Esophagus muscularis mucosa (tissue), 4 donors: ENCODE results near the gene ERC2. TPM values are rescaled to one million over a fixed set of nuclear protein-coding genes. Genes with fewer than 3 reads are reported as not detected.

Experiments
- DNase-seq: peaks from one replicate; pipeline ENCODE4 v3.0.0-alpha.2; 2017; ENCODE audit errors: extremely low spot score
- H3K27ac ChIP-seq, 4 donors: fragments of 200-600 bp; sonication (generic); replicated peaks in 1 of 4; 1 replicate in 3 of 4; 2 replicates in 1 of 4; pipeline ENCODE4 v1.5.1; 2016 to 2019; ENCODE audit warnings: mild to moderate bottlenecking in 1 of 4
- H3K27me3 ChIP-seq, 4 donors: fragments of 200-600 bp; sonication (generic); one replicate each; pipeline versions ENCODE4 v1.5.1 to v1.6.0; 2016 to 2019
- H3K36me3 ChIP-seq, 4 donors: fragments of 200-600 bp; sonication (generic); one replicate each; pipeline ENCODE4 v1.5.1; 2016 to 2019
- H3K4me1 ChIP-seq, 4 donors: fragments of 200-600 bp; sonication (generic); one replicate each; pipeline ENCODE4 v1.5.1; 2016 to 2019
- H3K4me3 ChIP-seq, 4 donors: fragments of 200-600 bp; sonication (generic); 1 replicate in 2 of 4; 2 replicates in 2 of 4; pipeline ENCODE4 v1.5.1; 2016 to 2019; ENCODE audit warnings: mild to moderate bottlenecking in 4 of 4, moderate library complexity in 1 of 4
- H3K9me3 ChIP-seq, 4 donors: fragments of 200-600 bp; sonication (generic); 1 replicate in 3 of 4; 2 replicates in 1 of 4; pipeline ENCODE4 v1.5.1; 2016 to 2019
- EP300 ChIP-seq: sonication (generic); formaldehyde crosslinking; IDR thresholded peaks from one replicate; pipeline ENCODE4 v1.6.1; 2017; ENCODE audit warnings: antibody characterized with exemption
- POLR2A ChIP-seq: fragments of 450-650 bp; IDR thresholded peaks from one replicate; pipeline ENCODE4 v1.6.1; 2017; ENCODE audit warnings: antibody characterized with exemption, moderate library complexity, mild to moderate bottlenecking, low read depth
- POLR2AphosphoS5 ChIP-seq, 2 donors: sonication (generic); formaldehyde crosslinking; IDR thresholded peaks; one replicate each; pipeline ENCODE4 v1.6.1; 2017; ENCODE audit warnings: antibody characterized with exemption in 2 of 2
- whole genome bisulfite sequencing: methylation state at CpG from one replicate; pipeline ENCODE4 v1.1.5; 2018; 5-methylcytosine and 5-hydroxymethylcytosine counted together
- intact Hi-C: fragments of 100-400 bp; cut with DNase I; formaldehyde crosslinking; loops from one replicate; pipeline ENCODE4 v1.15.1; 2023
- total RNA-seq, 4 donors: library from RNA; depleted of rRNA; stranded (reverse); fragments of >200 nt; gene quantifications; one replicate each; pipeline versions ENCODE4 v1.1.0 to v1.2.1, GENCODE V29; 2016
- TF ChIP-seq, protein P1 (sequence below), 3 experiments: fragments of 200-600 bp in 2 of 3; fragments of 450-650 bp in 1 of 3; sonication (generic) in 2 of 3; IDR thresholded peaks; one replicate each; pipeline ENCODE4 v1.5.1; 2017 to 2019; ENCODE audit warnings: antibody characterized with exemption in 3 of 3, mild to moderate bottlenecking in 2 of 3, moderate library complexity in 1 of 3

ERC2 gene
- total RNA-seq, 4 donors from 2014 or later = 0.42 to 2.0 (median 1.5) TPM

DNA sequence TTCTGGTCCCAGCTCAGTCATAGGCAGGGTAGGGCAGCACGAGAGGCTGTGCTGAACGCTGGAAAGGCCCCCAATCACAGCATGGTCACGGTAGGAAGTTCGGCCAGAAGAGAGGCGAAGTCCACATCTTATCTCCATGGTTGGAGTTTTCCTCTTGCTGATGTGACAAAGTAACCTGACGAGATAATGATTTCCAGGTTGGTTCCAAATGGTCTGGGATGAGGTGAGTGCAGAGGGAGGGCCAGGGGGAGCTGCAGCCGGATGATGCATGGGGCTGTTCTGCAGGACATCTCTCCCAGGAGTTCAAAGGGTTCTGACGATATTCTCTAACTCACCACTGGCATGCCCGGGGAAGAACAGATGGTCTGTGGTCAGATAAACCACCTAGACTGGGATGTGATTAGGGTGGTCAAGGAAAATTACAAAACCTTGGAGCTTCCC lies 898.0 kb downstream of the ERC2 start:
- H3K27ac ChIP-seq = no peak overlapping the region
- intact Hi-C loops = no loop called here
- peaks cover 13 to 28% (median 25%) of the 10 kb centered on the region in 4 donors for H3K4me1 ChIP-seq
- no peaks in the 10 kb centered on the region for H3K9me3 ChIP-seq
- 91% methylated on average over 9 of the region's 9 CpGs for WGBS
- no peak for TF ChIP-seq POLR2AphosphoS5 (IDR thresholded peaks at IDR 0.05)
- TF ChIP-seq EP300 = no peak
- TF ChIP-seq, protein P1, sequence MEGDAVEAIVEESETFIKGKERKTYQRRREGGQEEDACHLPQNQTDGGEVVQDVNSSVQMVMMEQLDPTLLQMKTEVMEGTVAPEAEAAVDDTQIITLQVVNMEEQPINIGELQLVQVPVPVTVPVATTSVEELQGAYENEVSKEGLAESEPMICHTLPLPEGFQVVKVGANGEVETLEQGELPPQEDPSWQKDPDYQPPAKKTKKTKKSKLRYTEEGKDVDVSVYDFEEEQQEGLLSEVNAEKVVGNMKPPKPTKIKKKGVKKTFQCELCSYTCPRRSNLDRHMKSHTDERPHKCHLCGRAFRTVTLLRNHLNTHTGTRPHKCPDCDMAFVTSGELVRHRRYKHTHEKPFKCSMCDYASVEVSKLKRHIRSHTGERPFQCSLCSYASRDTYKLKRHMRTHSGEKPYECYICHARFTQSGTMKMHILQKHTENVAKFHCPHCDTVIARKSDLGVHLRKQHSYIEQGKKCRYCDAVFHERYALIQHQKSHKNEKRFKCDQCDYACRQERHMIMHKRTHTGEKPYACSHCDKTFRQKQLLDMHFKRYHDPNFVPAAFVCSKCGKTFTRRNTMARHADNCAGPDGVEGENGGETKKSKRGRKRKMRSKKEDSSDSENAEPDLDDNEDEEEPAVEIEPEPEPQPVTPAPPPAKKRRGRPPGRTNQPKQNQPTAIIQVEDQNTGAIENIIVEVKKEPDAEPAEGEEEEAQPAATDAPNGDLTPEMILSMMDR (IDR thresholded peaks at IDR 0.05) = no peak
- no peak for TF ChIP-seq POLR2A
- no peak for DNase-seq
- H3K36me3 ChIP-seq = no peaks in the 10 kb centered on the region
- no peaks in the 10 kb centered on the region for H3K27me3 ChIP-seq
- H3K4me3 ChIP-seq = no peak overlapping the region

GRCh38 chr3:55569033-55569599 lies 899.2 kb downstream of the ERC2 start:
- intact Hi-C loops = no loop called here
- Histone ChIP-seq H3K27me3 (no peaks in the 10 kb centered on the region), H3K4me1 (peaks cover 13 to 39% (median 36%) of the 10 kb centered on the region in 4 donors), H3K4me3 (no peak overlapping the region), H3K9me3 (no peaks in the 10 kb centered on the region), H3K27ac (no peak overlapping the region), H3K36me3 (no peaks in the 10 kb centered on the region)
- WGBS = 89% methylated on average over 10 of the region's 10 CpGs
- TF ChIP-seq, protein P1 (IDR thresholded peaks at IDR 0.05) = no peak
- TF ChIP-seq POLR2AphosphoS5 (IDR thresholded peaks at IDR 0.05) (no peak), POLR2A (no peak), EP300 (no peak)
- DNase-seq = no peak

DNA sequence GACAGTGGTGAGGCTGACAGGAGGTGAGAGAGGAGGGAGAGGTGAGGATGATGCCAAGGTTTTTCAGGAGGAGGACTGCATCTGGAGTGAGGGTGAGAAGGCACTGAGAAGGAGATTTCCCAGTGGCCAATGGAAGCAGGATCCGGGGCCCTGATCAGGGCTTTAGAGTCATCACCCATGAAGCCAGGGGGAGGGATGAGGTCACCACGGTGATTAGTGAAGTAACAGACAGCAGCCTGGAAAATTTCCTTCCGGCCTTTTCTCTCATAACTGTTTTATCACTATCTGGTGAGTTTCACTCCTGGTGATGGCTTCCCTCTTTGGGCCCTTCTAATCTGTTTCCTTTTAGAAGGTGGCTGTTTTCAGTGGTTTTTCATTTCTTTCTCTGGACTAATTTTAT lies 900.7 kb downstream of the ERC2 start:
- no peak overlapping the region for H3K4me3 ChIP-seq
- H3K4me1 ChIP-seq = peaks cover 13 to 43% (median 43%) of the 10 kb centered on the region in 4 donors
- 74% methylated on average over 3 of the region's 3 CpGs for WGBS
- TF ChIP-seq EP300 (no peak), POLR2A (no peak), POLR2AphosphoS5 (IDR thresholded peaks at IDR 0.05) (no peak)
- TF ChIP-seq, protein P1 (IDR thresholded peaks at IDR 0.05) = no peak
- no peaks in the 10 kb centered on the region for H3K36me3 ChIP-seq
- no peaks in the 10 kb centered on the region for H3K27me3 ChIP-seq
- intact Hi-C loops = no loop called here
- no peak for DNase-seq
- no peaks in the 10 kb centered on the region for H3K9me3 ChIP-seq
- no peak overlapping the region for H3K27ac ChIP-seq

GRCh38 chr3:55567121-55567520 lies 901.1 kb downstream of the ERC2 start:
- no peaks in the 10 kb centered on the region for H3K9me3 ChIP-seq
- no peak overlapping the region for H3K27ac ChIP-seq
- intact Hi-C loops = no loop called here
- no peak for TF ChIP-seq POLR2A
- TF ChIP-seq, protein P1 (IDR thresholded peaks at IDR 0.05) = no peak
- TF ChIP-seq POLR2AphosphoS5 (IDR thresholded peaks at IDR 0.05) = no peak
- TF ChIP-seq EP300 = no peak
- peaks cover 10 to 42% (median 38%) of the 10 kb centered on the region in 4 donors for H3K4me1 ChIP-seq
- H3K36me3 ChIP-seq = no peaks in the 10 kb centered on the region
- DNase-seq = no peak
- WGBS = 95% methylated on average over 1 of the region's 1 CpG
- no peaks in the 10 kb centered on the region for H3K27me3 ChIP-seq
- H3K4me3 ChIP-seq = no peak overlapping the region

- intact Hi-C loops = no loop called here
- Histone ChIP-seq H3K4me1 (peaks cover 0 to 31% (median 27%) of the 10 kb centered on the region in 4 donors), H3K27ac (peak overlapping the region in 2 of 4 donors; percentile 20 to 63), H3K36me3 (no peaks in the 10 kb centered on the region), H3K27me3 (no peaks in the 10 kb centered on the region), H3K4me3 (no peak overlapping the region), H3K9me3 (no peaks in the 10 kb centered on the region)
- DNase-seq = no peak
- 40% methylated on average over 3 of the region's 3 CpGs for WGBS
- TF ChIP-seq POLR2A = no peak
- no peak for TF ChIP-seq EP300
- TF ChIP-seq, protein P1 (IDR thresholded peaks at IDR 0.05) = no peak
- TF ChIP-seq POLR2AphosphoS5 (IDR thresholded peaks at IDR 0.05) = no peak
These were observed 902.7 kb downstream of the ERC2 start for GRCh38 chr3:55565521-55565920.
